Loucy (cell line): ENCODE results near the gene TPBGL.

Source experiments
- H2AFZ ChIP-seq: fragments of 200-600 bp; sonication (generic); 2 replicates; pipeline ENCODE4 v1.6.0; 2016; ENCODE audit warnings: antibody characterized with exemption, mild to moderate bottlenecking, low read length, moderate library complexity
- H3F3A ChIP-seq: fragments of 200-600 bp; 2 replicates; pipeline ENCODE4 v1.6.0; 2016; ENCODE audit warnings: antibody characterized with exemption, low read depth, mild to moderate bottlenecking
- H3K27me3 ChIP-seq: fragments of 200-600 bp; sonication (generic); 2 replicates; pipeline ENCODE4 v1.6.1; 2014; ENCODE audit warnings: low read length, mild to moderate bottlenecking; ENCODE audit not compliant: insufficient read depth, poor library complexity, severe bottlenecking
- H3K36me3 ChIP-seq: fragments of 200-600 bp; sonication (generic); 2 replicates; pipeline ENCODE4 v1.6.1; 2016; ENCODE audit warnings: low read length; ENCODE audit not compliant: insufficient read depth
- H3K4me1 ChIP-seq: fragments of 200-600 bp; sonication (generic); 2 replicates; pipeline ENCODE4 v1.5.1; 2014; ENCODE audit warnings: low read length, mild to moderate bottlenecking; ENCODE audit not compliant: insufficient read depth, poor library complexity, severe bottlenecking
- H3K4me2 ChIP-seq: fragments of 200-600 bp; sonication (generic); 2 replicates; pipeline ENCODE4 v1.6.0; 2014; ENCODE audit warnings: antibody characterized with exemption, low read length, low read depth, mild to moderate bottlenecking; ENCODE audit not compliant: poor library complexity, severe bottlenecking
- H3K4me3 ChIP-seq: fragments of 200-600 bp; sonication (generic); 2 replicates; pipeline ENCODE4 v1.5.1; 2014; ENCODE audit warnings: low read length, mild to moderate bottlenecking, mixed read lengths; ENCODE audit not compliant: poor library complexity, severe bottlenecking
- H3K79me2 ChIP-seq: fragments of 200-600 bp; sonication (generic); 2 replicates; pipeline ENCODE4 v1.6.1; 2014; ENCODE audit warnings: low read length; ENCODE audit not compliant: insufficient read depth
- H3K9ac ChIP-seq: fragments of 200-600 bp; sonication (generic); 2 replicates; pipeline ENCODE4 v1.6.0; 2014; ENCODE audit warnings: mild to moderate bottlenecking, low read depth, low read length, moderate library complexity; ENCODE audit not compliant: poor library complexity, severe bottlenecking
- H3K9me2 ChIP-seq: fragments of 200-600 bp; sonication (generic); replicated peaks from 2 replicates; pipeline ENCODE4 v1.6.1; 2016; ENCODE audit warnings: low read depth, low read length, mixed read lengths
- H3K9me3 ChIP-seq: fragments of 200-600 bp; sonication (generic); 2 replicates; pipeline ENCODE4 v1.6.1; 2014; ENCODE audit warnings: mild to moderate bottlenecking, antibody characterized with exemption, low read length, low read depth; ENCODE audit not compliant: insufficient read depth
- H4K20me1 ChIP-seq: fragments of 200-600 bp; sonication (generic); 2 replicates; pipeline ENCODE4 v1.6.0; 2014; ENCODE audit warnings: antibody characterized with exemption, low read length, mild to moderate bottlenecking; ENCODE audit not compliant: insufficient read depth, poor library complexity, severe bottlenecking
- EZH2phosphoT487 ChIP-seq: fragments of 200-600 bp; IDR thresholded peaks from 2 replicates; pipeline ENCODE4 v1.6.1; 2018; ENCODE audit warnings: antibody characterized with exemption, mild to moderate bottlenecking, moderate library complexity, borderline replicate concordance
- TF ChIP-seq, protein P1 (sequence below): fragments of 200-600 bp; sonication (generic); conservative IDR thresholded peaks from 2 replicates; pipeline ENCODE4 v1.5.1; 2014; ENCODE audit warnings: mild to moderate bottlenecking, antibody characterized with exemption, low read length

The TPBGL gene

DNA sequence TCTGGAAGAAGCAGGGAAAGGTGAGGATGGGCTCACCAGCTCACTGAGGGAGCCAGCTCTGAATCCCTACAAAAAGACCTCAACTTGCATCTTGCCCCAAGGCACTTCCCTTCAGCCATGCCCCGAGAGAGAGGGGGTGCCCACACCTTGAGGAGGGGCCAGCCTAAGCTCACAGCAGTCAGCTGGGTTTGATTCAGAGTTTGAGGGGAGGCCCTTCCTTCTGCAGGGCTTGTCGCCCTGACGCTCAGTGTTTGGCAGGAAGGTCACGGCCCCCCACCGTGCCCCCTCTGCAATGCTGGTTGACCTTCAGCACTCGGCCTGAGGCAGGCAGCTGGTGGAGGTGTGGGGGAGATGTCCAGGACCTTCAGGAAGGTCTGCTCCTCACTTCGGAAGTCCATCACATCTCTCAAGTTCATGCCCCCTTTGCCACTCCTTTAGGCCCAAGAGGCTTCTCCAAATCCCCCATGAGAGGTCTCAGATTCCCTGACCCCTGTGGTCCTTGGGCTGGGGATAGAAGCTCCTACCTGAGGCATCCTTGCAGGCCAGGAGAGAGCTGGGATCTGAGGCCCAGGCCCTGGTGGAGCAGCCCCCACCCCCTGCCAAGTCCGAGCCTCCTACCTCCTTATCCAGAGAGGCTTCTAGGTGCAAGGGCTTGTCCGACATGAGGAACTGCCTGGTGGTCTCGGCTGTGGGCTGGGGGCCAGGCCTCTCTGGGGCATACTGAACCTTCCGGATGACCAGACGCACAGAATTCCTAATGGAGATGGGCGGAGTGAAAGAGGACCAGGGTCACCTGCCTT, 37.6 kb downstream of the TPBGL start:
- H3K27me3 ChIP-seq: no peaks in the 10 kb centered on the region
- no peaks in the 10 kb centered on the region for H3K79me2 ChIP-seq
- no peaks in the 10 kb centered on the region for H3K9me2 ChIP-seq
- H3K4me1 ChIP-seq: no peaks in the 10 kb centered on the region
- no peaks in the 10 kb centered on the region for H3K9me3 ChIP-seq
- H2AFZ ChIP-seq: no peak overlapping the region
- H3F3A ChIP-seq: no peaks in the 10 kb centered on the region
- peaks cover 89% of the 10 kb centered on the region; the same call in 1 of the 2 replicates for H3K36me3 ChIP-seq
- TF ChIP-seq EZH2phosphoT487: no peak
- TF ChIP-seq, protein P1, sequence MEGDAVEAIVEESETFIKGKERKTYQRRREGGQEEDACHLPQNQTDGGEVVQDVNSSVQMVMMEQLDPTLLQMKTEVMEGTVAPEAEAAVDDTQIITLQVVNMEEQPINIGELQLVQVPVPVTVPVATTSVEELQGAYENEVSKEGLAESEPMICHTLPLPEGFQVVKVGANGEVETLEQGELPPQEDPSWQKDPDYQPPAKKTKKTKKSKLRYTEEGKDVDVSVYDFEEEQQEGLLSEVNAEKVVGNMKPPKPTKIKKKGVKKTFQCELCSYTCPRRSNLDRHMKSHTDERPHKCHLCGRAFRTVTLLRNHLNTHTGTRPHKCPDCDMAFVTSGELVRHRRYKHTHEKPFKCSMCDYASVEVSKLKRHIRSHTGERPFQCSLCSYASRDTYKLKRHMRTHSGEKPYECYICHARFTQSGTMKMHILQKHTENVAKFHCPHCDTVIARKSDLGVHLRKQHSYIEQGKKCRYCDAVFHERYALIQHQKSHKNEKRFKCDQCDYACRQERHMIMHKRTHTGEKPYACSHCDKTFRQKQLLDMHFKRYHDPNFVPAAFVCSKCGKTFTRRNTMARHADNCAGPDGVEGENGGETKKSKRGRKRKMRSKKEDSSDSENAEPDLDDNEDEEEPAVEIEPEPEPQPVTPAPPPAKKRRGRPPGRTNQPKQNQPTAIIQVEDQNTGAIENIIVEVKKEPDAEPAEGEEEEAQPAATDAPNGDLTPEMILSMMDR: no peak
- no peak overlapping the region for H3K4me2 ChIP-seq
- H3K9ac ChIP-seq: no peak overlapping the region
- no peaks in the 10 kb centered on the region for H4K20me1 ChIP-seq
- no peak overlapping the region for H3K4me3 ChIP-seq

DNA sequence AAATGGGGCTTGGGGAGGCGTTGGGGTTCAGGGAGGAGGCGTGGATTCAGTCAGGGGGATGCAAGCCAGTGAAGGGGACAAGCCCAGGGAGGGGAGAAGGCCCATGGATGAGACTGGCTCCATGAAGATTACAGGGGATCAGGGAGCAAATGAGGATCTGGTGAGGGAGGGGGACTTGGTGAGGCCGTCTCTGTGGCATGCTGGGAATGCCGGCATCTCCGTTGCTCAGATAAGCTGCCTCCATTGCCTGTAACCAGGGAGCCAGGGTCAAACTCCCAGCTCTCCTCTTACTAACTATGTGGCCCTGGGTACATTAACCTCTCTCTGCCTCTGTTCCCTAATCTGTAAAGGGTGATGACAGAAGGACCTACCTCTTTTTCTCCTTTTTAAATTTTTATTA, 38.7 kb downstream of the TPBGL start:
- Histone ChIP-seq H3K79me2 (no peaks in the 10 kb centered on the region), H2AFZ (no peak overlapping the region), H3K9me2 (no peaks in the 10 kb centered on the region), H3K4me2 (no peak overlapping the region), H3F3A (no peaks in the 10 kb centered on the region), H3K27me3 (no peaks in the 10 kb centered on the region), H3K9ac (no peak overlapping the region), H3K36me3 (peaks cover 89% of the 10 kb centered on the region; the same call in 1 of the 2 replicates), H3K9me3 (no peaks in the 10 kb centered on the region), H4K20me1 (no peaks in the 10 kb centered on the region), H3K4me1 (no peaks in the 10 kb centered on the region), H3K4me3 (no peak overlapping the region)
- TF ChIP-seq, protein P1: no peak
- no peak for TF ChIP-seq EZH2phosphoT487

DNA sequence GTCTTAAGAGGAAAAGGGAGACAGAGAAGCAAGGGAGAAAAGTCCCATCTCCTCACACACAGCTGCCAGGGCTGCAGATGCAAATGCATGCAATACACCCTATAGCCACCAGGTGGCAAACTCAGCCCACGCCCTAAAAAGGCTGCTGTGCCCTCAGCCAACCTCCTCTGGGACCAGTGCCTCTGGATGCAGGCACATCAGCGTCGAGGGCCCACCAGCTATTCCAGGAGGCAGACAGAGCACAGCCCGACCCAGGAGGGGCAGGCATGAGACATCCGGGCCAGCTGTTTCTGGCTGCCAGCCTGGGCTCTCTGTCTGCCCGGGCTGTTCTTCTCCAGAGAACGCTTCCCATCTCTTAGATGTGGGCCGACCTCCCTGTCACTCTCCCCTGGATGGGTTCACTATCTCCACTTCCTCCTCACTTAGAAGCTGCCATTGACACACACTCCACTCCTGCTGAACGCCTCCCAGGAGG, 39.7 kb downstream of the TPBGL start:
- Histone ChIP-seq H3K36me3 (peaks cover 97% of the 10 kb centered on the region; the same call in 1 of the 2 replicates), H3K9me3 (no peaks in the 10 kb centered on the region), H3K4me1 (no peaks in the 10 kb centered on the region), H3K4me2 (no peak overlapping the region), H3K9me2 (no peaks in the 10 kb centered on the region), H4K20me1 (no peaks in the 10 kb centered on the region), H3K9ac (no peak overlapping the region), H3K79me2 (no peaks in the 10 kb centered on the region), H2AFZ (no peak overlapping the region), H3K4me3 (no peak overlapping the region), H3K27me3 (no peaks in the 10 kb centered on the region), H3F3A (no peaks in the 10 kb centered on the region)
- TF ChIP-seq EZH2phosphoT487: no peak
- TF ChIP-seq, protein P1: peak; percentile 97
